HUDEP-2 (cell line): ENCODE data around the gene SCGB1C2.
A peak's percentile ranks its signal among the peaks of the same experiment; 100 is the strongest.
"Not testable (repeated sequence)": the region's sequence is repeated elsewhere in the genome, so short reads cannot be mapped to it uniquely, and the experiment has no call there.

Experiments used
- DNase-seq, 76 experiments: peaks; one replicate each; lab custom pipeline; 2025; ENCODE audit not compliant: unreplicated experiment in 76 of 76; lab: John Stamatoyannopoulos, UW

Gene SCGB1C2

GRCh38 chr17:148757-149156 lies 11.4 kb downstream of the SCGB1C2 start:
- no peak for DNase-seq

GRCh38 chr17:149231-149630 lies 11.9 kb downstream of the SCGB1C2 start:
- no peak for DNase-seq

- no peak for DNase-seq
These were observed 12.7 kb downstream of the SCGB1C2 start for GRCh38 chr17:149897-150584.

- DNase-seq: no peak
These were observed 13.6 kb downstream of the SCGB1C2 start for GRCh38 chr17:151004-151403.

GRCh38 chr17:151886-152859 lies 14.8 kb downstream of the SCGB1C2 start:
- no peak for DNase-seq

- DNase-seq: no peak
These were observed 15.6 kb downstream of the SCGB1C2 start for GRCh38 chr17:152860-153420.

GRCh38 chr17:153851-154250 lies 16.5 kb downstream of the SCGB1C2 start:
- no peak for DNase-seq

- no peak for DNase-seq
These were observed 18.2 kb downstream of the SCGB1C2 start for GRCh38 chr17:155576-155975.

GRCh38 chr17:156094-156621 lies 18.8 kb downstream of the SCGB1C2 start:
- no peak for DNase-seq

GRCh38 chr17:156946-157345 lies 19.6 kb downstream of the SCGB1C2 start:
- DNase-seq: no peak

- DNase-seq: no peak
These were observed 20.5 kb downstream of the SCGB1C2 start for GRCh38 chr17:157901-158300.

GRCh38 chr17:158379-158778 lies 21.0 kb downstream of the SCGB1C2 start:
- no peak for DNase-seq

- no peak for DNase-seq
These were observed 22.2 kb downstream of the SCGB1C2 start for GRCh38 chr17:159609-160008.

- DNase-seq: no peak
These were observed 23.0 kb downstream of the SCGB1C2 start for GRCh38 chr17:160336-160735.

- DNase-seq: no peak
These were observed 24.1 kb downstream of the SCGB1C2 start for GRCh38 chr17:161481-161880.

- no peak for DNase-seq
These were observed 25.3 kb downstream of the SCGB1C2 start for GRCh38 chr17:162689-163088.

- peak in 9 of 76 experiments; percentile 3 to 19 (median 7) for DNase-seq
These were observed 26.2 kb downstream of the SCGB1C2 start for GRCh38 chr17:163514-164098.

- peak in 10 of 76 experiments; percentile 2 to 29 (median 8) for DNase-seq
These were observed 27.2 kb downstream of the SCGB1C2 start for GRCh38 chr17:164303-165235.

- no peak for DNase-seq
These were observed 28.6 kb downstream of the SCGB1C2 start for GRCh38 chr17:165939-166338.

- not testable (repeated sequence) for DNase-seq
These were observed 31.2 kb downstream of the SCGB1C2 start for GRCh38 chr17:168614-169013.
